H1 (cell line): ENCODE results near the gene SLFN12L.

ENCODE experiments used
- EP300 ChIP-seq, 2 experiments: IDR thresholded peaks; 1 replicate in 1 of 2; 2 replicates in 1 of 2; pipeline ENCODE4 v1.6.1; 2011 to 2012; ENCODE audit warnings: low read depth in 2 of 2, low read length in 2 of 2, mild to moderate bottlenecking in 2 of 2, borderline replicate concordance in 1 of 2, inconsistent platforms in 1 of 2, moderate library complexity in 1 of 2
- RAD21 ChIP-seq, 2 experiments: IDR thresholded peaks in 1 of 2; conservative IDR thresholded peaks in 1 of 2; 2 replicates each; pipeline ENCODE4 v1.6.1; 2011; ENCODE audit warnings: low read depth in 2 of 2, low read length in 2 of 2, improper control_type of control experiment in 1 of 2, inconsistent platforms in 1 of 2, mild to moderate bottlenecking in 1 of 2, moderate library complexity in 1 of 2
- RFX5 ChIP-seq: IDR thresholded peaks from 2 replicates; pipeline ENCODE4 v1.6.1; 2011; ENCODE audit warnings: low read depth, low read length, improper control_type of control experiment, borderline replicate concordance
- TF ChIP-seq, protein P1 (sequence below), 3 experiments: IDR thresholded peaks; 1 replicate in 2 of 3; 2 replicates in 1 of 3; pipeline versions ENCODE4 v1.5.1 to v1.6.1; 2011; ENCODE audit warnings: low read length in 3 of 3, mild to moderate bottlenecking in 3 of 3, inconsistent platforms in 2 of 3, low read depth in 1 of 3, moderate library complexity in 1 of 3; ENCODE audit not compliant: insufficient read depth in 1 of 3; ENCODE audit errors: control extremely low read depth in 1 of 3

DNA sequence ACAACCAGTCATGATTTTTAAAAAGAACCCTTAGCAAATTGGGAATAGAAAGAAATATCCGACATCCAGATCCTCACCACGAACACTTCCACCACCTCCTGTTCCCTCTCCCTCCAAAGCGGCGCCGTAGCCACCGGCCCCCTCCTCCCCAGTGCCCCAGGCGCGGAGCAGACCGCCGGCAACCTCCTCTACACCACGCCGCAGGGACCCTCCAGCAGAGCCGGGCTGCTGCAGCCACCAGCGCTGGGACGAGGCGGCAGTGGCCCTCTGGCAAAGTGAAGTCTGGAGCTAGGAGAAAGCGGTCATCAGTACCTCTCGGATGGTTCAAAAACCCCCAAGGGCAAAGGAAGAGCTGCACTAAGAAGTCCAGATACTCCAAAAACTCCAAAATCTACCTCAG, 47.5 kb downstream of the SLFN12L start:
- TF ChIP-seq EP300 (IDR thresholded peaks at IDR 0.05; ENCODE audit: borderline replicate concordance in 1 of 2, low read depth in 2 of 2, low read length in 2 of 2) = no peak
- TF ChIP-seq, protein P1, sequence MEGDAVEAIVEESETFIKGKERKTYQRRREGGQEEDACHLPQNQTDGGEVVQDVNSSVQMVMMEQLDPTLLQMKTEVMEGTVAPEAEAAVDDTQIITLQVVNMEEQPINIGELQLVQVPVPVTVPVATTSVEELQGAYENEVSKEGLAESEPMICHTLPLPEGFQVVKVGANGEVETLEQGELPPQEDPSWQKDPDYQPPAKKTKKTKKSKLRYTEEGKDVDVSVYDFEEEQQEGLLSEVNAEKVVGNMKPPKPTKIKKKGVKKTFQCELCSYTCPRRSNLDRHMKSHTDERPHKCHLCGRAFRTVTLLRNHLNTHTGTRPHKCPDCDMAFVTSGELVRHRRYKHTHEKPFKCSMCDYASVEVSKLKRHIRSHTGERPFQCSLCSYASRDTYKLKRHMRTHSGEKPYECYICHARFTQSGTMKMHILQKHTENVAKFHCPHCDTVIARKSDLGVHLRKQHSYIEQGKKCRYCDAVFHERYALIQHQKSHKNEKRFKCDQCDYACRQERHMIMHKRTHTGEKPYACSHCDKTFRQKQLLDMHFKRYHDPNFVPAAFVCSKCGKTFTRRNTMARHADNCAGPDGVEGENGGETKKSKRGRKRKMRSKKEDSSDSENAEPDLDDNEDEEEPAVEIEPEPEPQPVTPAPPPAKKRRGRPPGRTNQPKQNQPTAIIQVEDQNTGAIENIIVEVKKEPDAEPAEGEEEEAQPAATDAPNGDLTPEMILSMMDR (IDR thresholded peaks at IDR 0.05; ENCODE audit: control extremely low read depth in 1 of 3, insufficient read depth in 1 of 3, low read depth in 1 of 3, low read length in 3 of 3) = no peak
- TF ChIP-seq RFX5 = no peak
- no peak for TF ChIP-seq RAD21 (IDR thresholded peaks at IDR 0.05 in 1 of 2, conservative IDR thresholded peaks at IDR 0.05 in 1 of 2; ENCODE audit: low read depth in 2 of 2, low read length in 2 of 2)
